ENCODE measurements around the gene RGS9.

Gene RGS9

DNA sequence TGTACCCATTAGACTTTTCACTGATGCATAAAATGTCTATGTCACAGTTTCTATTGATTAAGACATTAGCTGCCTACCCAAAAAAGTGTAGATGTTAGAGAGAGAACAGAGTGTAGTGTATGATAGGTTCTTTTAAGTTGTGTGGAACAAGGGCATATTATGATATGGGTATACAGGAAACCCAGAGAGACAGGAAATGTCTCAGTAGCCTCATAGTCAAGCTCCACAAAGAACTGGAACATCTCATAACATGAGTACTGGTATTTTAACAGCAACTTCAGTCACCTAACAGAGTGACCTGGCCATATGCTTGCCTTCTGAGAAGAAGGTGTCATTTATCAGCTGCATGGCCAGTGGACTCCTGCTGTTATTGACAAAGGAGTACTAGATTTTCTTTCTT is 128.1 kb downstream of the RGS9 start:
- Histone ChIP-seq H3K4me3 (replicated peaks; ENCODE audit: insufficient read depth, low read length) (no peak overlapping the region), H3K27me3 (ENCODE audit: insufficient read depth, poor library complexity, severe bottlenecking) (no peaks in the 10 kb centered on the region), H3K27ac (replicated peaks) (no peak overlapping the region)
- no peak for DNase-seq (ENCODE audit: low read depth in 1 of 2, low spot score in 1 of 2)
- TF ChIP-seq, protein P1, sequence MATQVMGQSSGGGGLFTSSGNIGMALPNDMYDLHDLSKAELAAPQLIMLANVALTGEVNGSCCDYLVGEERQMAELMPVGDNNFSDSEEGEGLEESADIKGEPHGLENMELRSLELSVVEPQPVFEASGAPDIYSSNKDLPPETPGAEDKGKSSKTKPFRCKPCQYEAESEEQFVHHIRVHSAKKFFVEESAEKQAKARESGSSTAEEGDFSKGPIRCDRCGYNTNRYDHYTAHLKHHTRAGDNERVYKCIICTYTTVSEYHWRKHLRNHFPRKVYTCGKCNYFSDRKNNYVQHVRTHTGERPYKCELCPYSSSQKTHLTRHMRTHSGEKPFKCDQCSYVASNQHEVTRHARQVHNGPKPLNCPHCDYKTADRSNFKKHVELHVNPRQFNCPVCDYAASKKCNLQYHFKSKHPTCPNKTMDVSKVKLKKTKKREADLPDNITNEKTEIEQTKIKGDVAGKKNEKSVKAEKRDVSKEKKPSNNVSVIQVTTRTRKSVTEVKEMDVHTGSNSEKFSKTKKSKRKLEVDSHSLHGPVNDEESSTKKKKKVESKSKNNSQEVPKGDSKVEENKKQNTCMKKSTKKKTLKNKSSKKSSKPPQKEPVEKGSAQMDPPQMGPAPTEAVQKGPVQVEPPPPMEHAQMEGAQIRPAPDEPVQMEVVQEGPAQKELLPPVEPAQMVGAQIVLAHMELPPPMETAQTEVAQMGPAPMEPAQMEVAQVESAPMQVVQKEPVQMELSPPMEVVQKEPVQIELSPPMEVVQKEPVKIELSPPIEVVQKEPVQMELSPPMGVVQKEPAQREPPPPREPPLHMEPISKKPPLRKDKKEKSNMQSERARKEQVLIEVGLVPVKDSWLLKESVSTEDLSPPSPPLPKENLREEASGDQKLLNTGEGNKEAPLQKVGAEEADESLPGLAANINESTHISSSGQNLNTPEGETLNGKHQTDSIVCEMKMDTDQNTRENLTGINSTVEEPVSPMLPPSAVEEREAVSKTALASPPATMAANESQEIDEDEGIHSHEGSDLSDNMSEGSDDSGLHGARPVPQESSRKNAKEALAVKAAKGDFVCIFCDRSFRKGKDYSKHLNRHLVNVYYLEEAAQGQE (IDR thresholded peaks at IDR 0.05; ENCODE audit: insufficient replicate concordance, low read depth), result no peak
- TF ChIP-seq GABPA (IDR thresholded peaks at IDR 0.05; ENCODE audit: low read depth), result no peak
- TF ChIP-seq POLR2AphosphoS5 (IDR thresholded peaks at IDR 0.05; ENCODE audit: low read depth), result no peak
- TF ChIP-seq SPI1 (IDR thresholded peaks at IDR 0.05; ENCODE audit: borderline replicate concordance, low read depth), result no peak
- TF ChIP-seq, protein P2, sequence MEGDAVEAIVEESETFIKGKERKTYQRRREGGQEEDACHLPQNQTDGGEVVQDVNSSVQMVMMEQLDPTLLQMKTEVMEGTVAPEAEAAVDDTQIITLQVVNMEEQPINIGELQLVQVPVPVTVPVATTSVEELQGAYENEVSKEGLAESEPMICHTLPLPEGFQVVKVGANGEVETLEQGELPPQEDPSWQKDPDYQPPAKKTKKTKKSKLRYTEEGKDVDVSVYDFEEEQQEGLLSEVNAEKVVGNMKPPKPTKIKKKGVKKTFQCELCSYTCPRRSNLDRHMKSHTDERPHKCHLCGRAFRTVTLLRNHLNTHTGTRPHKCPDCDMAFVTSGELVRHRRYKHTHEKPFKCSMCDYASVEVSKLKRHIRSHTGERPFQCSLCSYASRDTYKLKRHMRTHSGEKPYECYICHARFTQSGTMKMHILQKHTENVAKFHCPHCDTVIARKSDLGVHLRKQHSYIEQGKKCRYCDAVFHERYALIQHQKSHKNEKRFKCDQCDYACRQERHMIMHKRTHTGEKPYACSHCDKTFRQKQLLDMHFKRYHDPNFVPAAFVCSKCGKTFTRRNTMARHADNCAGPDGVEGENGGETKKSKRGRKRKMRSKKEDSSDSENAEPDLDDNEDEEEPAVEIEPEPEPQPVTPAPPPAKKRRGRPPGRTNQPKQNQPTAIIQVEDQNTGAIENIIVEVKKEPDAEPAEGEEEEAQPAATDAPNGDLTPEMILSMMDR (IDR thresholded peaks at IDR 0.05; ENCODE audit: insufficient read depth, low read length), result no peak

DNA sequence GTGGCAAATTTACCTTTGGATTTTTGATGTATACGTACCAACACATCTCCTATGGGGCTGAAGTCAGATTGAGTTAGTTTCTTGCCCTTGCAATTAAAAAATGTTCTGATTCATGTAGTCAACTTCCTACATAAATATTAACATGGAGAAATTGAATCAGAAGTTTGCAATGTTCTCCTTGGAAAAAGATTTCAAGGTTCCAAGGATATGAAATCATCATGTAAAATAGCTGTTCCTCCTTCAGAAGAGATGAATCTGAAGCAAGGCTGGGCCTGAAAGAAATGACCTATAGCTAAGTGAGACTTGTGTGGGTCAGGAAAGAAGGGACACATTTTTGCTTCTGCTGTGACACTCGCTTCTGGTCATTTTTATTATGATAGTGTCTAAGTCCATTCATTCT is 131.7 kb downstream of the RGS9 start:
- TF ChIP-seq, protein P1 (IDR thresholded peaks at IDR 0.05; ENCODE audit: insufficient replicate concordance, low read depth), result no peak
- TF ChIP-seq POLR2AphosphoS5 (IDR thresholded peaks at IDR 0.05; ENCODE audit: low read depth) (no peak), SPI1 (IDR thresholded peaks at IDR 0.05; ENCODE audit: borderline replicate concordance, low read depth) (no peak), GABPA (IDR thresholded peaks at IDR 0.05; ENCODE audit: low read depth) (no peak)
- TF ChIP-seq, protein P2 (IDR thresholded peaks at IDR 0.05; ENCODE audit: insufficient read depth, low read length), result no peak
- Histone ChIP-seq H3K27me3 (ENCODE audit: insufficient read depth, poor library complexity, severe bottlenecking) (no peaks in the 10 kb centered on the region), H3K27ac (replicated peaks) (no peak overlapping the region), H3K4me3 (replicated peaks; ENCODE audit: insufficient read depth, low read length) (no peak overlapping the region)
- DNase-seq (ENCODE audit: low read depth in 1 of 2, low spot score in 1 of 2), result no peak

DNA sequence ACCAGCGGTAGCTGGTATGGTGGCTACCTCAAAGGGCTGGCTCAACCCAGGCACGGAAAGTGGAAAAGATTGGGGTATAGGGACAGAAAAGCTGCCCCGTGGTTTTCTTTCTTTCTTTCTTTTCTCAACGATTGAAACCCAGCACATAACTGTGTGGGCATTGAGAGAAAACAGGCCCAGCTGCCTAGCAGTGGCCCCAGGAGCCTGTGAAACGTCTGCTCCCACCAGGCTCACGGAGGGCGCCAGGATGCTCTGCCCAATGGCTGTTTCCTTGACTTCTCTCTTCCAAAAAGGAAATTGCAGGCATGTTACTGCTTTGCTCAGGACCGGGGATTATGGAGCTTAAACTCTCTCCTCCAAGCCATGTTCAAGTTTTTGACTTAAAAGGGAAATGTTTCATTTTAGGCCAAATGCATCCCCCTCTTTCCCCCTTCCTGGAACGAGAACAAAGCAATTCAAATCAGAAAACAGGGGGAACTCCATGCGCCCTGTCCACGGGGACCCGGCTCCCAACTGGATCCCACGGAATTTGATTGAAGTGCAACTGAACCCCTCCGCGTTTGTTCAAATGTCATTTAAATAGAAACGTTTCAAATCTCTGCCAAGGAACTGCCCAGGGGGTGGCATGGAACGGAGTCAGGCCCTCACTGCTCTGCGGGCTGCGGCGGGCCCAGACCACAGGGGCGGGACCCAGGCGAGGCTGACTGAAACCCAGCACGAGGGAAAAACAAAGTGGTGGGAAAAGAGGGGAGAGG is 133.5 kb downstream of the RGS9 start:
- no peak overlapping the region for H3K27ac ChIP-seq (replicated peaks)
- H3K4me3 ChIP-seq (replicated peaks; ENCODE audit: insufficient read depth, low read length), result no peak overlapping the region
- H3K27me3 ChIP-seq (ENCODE audit: insufficient read depth, poor library complexity, severe bottlenecking), result peaks cover 2% of the 10 kb centered on the region
- TF ChIP-seq GABPA (IDR thresholded peaks at IDR 0.05; ENCODE audit: low read depth) (no peak), POLR2AphosphoS5 (IDR thresholded peaks at IDR 0.05; ENCODE audit: low read depth) (no peak), SPI1 (IDR thresholded peaks at IDR 0.05; ENCODE audit: borderline replicate concordance, low read depth) (no peak)
- TF ChIP-seq, protein P2 (IDR thresholded peaks at IDR 0.05; ENCODE audit: insufficient read depth, low read length), result no peak
- TF ChIP-seq, protein P1 (IDR thresholded peaks at IDR 0.05; ENCODE audit: insufficient replicate concordance, low read depth), result no peak
- no peak for DNase-seq (ENCODE audit: low read depth in 1 of 2, low spot score in 1 of 2)

All from HL-60 (cell line).